ENCODE measurements around the gene C14orf93.

The C14orf93 gene

DNA sequence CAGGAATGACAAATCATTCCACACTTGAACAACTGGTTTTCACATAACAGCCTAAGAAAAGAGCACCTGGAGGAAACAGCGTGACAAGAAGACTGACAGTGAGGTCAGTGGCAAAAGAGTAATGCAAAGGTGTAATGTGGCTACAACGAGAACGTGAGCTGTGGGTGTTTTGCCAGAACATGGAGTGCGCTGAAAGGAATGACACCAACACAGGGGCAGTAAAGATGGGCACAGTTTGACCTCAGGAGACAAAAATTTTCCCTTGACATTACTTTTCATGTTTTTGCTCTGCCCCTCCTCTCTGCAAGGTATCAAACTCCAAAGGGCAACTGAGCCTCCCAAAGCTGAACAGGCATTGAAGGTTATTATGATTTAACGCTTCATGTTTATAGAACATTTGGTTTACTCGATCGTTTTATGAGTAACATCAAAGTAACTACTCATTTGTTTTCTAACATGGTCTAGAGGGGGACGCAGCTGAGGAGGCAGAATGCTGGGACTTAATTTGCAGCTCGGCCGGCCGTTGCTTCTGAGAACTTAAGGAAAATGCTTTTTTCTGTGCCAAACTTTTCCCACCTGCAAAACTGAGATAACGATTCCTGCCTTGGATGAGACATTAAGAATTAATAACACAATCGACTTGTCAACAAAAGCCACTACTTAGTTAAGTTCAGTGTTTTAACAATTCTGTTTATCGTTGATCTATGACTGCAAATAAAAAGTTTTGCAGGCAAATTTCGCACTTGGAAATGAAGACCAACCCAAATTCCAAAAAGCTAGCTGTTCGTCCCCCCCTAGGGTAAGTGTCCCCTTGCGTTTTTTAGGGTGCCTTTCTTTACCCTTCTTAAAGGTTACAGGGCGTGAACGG is 54.0 kb downstream of the C14orf93 start:
- TF ChIP-seq POLR2AphosphoS5 (IDR thresholded peaks at IDR 0.05; ENCODE audit: low read depth, low read length), result no peak
- TF ChIP-seq SIN3A (IDR thresholded peaks at IDR 0.05; ENCODE audit: borderline replicate concordance, insufficient read depth, low read length), result no peak
- no peak for TF ChIP-seq FOXP2 (optimal IDR thresholded peaks at IDR 0.05; ENCODE audit: borderline replicate concordance, extremely low read depth, extremely low read length, insufficient read depth)
- no peak for TF ChIP-seq TAF1 (IDR thresholded peaks at IDR 0.05; ENCODE audit: borderline replicate concordance, insufficient read depth, low read length)
- TF ChIP-seq, protein P1, sequence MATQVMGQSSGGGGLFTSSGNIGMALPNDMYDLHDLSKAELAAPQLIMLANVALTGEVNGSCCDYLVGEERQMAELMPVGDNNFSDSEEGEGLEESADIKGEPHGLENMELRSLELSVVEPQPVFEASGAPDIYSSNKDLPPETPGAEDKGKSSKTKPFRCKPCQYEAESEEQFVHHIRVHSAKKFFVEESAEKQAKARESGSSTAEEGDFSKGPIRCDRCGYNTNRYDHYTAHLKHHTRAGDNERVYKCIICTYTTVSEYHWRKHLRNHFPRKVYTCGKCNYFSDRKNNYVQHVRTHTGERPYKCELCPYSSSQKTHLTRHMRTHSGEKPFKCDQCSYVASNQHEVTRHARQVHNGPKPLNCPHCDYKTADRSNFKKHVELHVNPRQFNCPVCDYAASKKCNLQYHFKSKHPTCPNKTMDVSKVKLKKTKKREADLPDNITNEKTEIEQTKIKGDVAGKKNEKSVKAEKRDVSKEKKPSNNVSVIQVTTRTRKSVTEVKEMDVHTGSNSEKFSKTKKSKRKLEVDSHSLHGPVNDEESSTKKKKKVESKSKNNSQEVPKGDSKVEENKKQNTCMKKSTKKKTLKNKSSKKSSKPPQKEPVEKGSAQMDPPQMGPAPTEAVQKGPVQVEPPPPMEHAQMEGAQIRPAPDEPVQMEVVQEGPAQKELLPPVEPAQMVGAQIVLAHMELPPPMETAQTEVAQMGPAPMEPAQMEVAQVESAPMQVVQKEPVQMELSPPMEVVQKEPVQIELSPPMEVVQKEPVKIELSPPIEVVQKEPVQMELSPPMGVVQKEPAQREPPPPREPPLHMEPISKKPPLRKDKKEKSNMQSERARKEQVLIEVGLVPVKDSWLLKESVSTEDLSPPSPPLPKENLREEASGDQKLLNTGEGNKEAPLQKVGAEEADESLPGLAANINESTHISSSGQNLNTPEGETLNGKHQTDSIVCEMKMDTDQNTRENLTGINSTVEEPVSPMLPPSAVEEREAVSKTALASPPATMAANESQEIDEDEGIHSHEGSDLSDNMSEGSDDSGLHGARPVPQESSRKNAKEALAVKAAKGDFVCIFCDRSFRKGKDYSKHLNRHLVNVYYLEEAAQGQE (IDR thresholded peaks at IDR 0.05; ENCODE audit: insufficient read depth in 1 of 2, low read depth in 2 of 2, low read length in 2 of 2), result no peak

DNA sequence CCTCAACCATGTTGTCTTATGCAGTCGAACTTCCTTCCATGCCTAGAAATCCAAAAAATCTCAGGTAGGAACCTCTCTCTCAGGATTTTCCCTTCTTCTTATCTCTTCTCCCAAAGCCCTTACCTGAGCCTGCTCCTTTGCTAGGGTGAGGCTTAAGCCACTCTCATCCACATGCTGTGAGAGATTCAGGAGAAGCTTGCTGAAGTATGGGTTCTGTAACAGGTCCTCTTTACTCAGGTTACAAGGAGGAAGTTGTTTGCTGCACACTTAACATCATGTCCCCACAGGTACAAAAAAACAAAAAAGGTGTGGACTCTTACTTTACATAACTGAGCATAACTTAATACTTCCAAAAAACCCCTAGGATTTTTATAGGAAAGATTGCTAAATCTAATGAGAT is 57.5 kb downstream of the C14orf93 start:
- TF ChIP-seq TAF1 (IDR thresholded peaks at IDR 0.05; ENCODE audit: borderline replicate concordance, insufficient read depth, low read length) (no peak), SIN3A (IDR thresholded peaks at IDR 0.05; ENCODE audit: borderline replicate concordance, insufficient read depth, low read length) (no peak), POLR2AphosphoS5 (IDR thresholded peaks at IDR 0.05; ENCODE audit: low read depth, low read length) (no peak), FOXP2 (optimal IDR thresholded peaks at IDR 0.05; ENCODE audit: borderline replicate concordance, extremely low read depth, extremely low read length, insufficient read depth) (no peak)
- TF ChIP-seq, protein P1 (IDR thresholded peaks at IDR 0.05; ENCODE audit: insufficient read depth in 1 of 2, low read depth in 2 of 2, low read length in 2 of 2), result no peak

DNA sequence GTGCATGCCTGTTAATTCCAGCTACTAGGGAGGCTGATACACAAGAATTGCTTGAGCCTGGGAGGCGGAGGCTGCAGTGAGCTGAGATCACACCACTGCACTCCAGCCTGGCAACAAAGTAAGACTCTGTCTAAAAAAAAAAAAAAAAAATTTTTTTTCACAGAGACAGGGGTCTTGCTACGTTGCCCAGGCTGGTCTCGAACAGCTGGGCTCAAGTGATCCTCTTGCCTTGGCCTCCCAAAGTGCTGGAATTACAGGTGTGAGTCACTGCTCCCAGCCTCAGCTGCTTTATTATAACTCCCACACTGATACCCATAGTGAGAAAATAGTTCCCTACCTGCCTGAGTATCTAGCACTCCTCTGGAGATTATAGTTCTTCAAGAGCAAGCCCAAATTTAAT is 64.3 kb downstream of the C14orf93 start:
- TF ChIP-seq, protein P1 (IDR thresholded peaks at IDR 0.05; ENCODE audit: insufficient read depth in 1 of 2, low read depth in 2 of 2, low read length in 2 of 2), result no peak
- no peak for TF ChIP-seq SIN3A (IDR thresholded peaks at IDR 0.05; ENCODE audit: borderline replicate concordance, insufficient read depth, low read length)
- TF ChIP-seq FOXP2 (optimal IDR thresholded peaks at IDR 0.05; ENCODE audit: borderline replicate concordance, extremely low read depth, extremely low read length, insufficient read depth), result no peak
- TF ChIP-seq TAF1 (IDR thresholded peaks at IDR 0.05; ENCODE audit: borderline replicate concordance, insufficient read depth, low read length), result no peak
- TF ChIP-seq POLR2AphosphoS5 (IDR thresholded peaks at IDR 0.05; ENCODE audit: low read depth, low read length), result no peak

DNA sequence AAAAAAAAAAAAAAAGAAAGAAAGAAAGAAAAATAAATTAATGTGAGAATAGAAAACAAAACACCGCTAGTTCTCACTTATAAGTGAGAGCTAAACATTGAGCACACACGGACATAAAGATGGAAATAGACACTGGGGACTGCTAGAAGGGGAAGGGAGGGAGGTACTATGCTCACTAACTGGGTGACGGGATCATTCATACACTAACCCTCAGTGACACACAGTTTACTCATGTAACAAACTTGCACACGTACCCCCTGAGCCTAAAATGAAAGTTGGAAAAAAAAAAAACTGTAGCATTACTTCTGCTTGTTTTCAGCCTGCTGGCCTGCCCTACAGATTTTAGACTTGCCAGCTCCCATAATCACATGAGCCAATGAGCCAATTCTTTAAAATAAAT is 70.3 kb downstream of the C14orf93 start:
- TF ChIP-seq POLR2AphosphoS5 (IDR thresholded peaks at IDR 0.05; ENCODE audit: low read depth, low read length) (no peak), TAF1 (IDR thresholded peaks at IDR 0.05; ENCODE audit: borderline replicate concordance, insufficient read depth, low read length) (no peak), FOXP2 (optimal IDR thresholded peaks at IDR 0.05; ENCODE audit: borderline replicate concordance, extremely low read depth, extremely low read length, insufficient read depth) (no peak), SIN3A (IDR thresholded peaks at IDR 0.05; ENCODE audit: borderline replicate concordance, insufficient read depth, low read length) (no peak)
- TF ChIP-seq, protein P1 (IDR thresholded peaks at IDR 0.05; ENCODE audit: insufficient read depth in 1 of 2, low read depth in 2 of 2, low read length in 2 of 2), result no peak

Measured in PFSK-1 (cell line).